Gastrocnemius medialis (tissue), 4 donors: ENCODE measurements around the gene RALGAPB.

Experiments used
- POLR2A ChIP-seq, 2 donors: fragments of 450-650 bp; IDR thresholded peaks; one replicate each; pipeline ENCODE4 v1.6.1; 2017; ENCODE audit warnings: antibody characterized with exemption in 2 of 2, mild to moderate bottlenecking in 2 of 2, moderate library complexity in 2 of 2
- TF ChIP-seq, protein P1 (sequence below), 5 experiments: fragments of 450-650 bp in 3 of 5; fragments of 200-600 bp in 2 of 5; sonication (generic) in 2 of 5; IDR thresholded peaks in 4 of 5; conservative IDR thresholded peaks in 1 of 5; 1 replicate in 4 of 5; 2 replicates in 1 of 5; pipeline ENCODE4 v1.5.1; 2016 to 2019; ENCODE audit warnings: antibody characterized with exemption in 5 of 5, mild to moderate bottlenecking in 3 of 5, moderate library complexity in 3 of 5

DNA sequence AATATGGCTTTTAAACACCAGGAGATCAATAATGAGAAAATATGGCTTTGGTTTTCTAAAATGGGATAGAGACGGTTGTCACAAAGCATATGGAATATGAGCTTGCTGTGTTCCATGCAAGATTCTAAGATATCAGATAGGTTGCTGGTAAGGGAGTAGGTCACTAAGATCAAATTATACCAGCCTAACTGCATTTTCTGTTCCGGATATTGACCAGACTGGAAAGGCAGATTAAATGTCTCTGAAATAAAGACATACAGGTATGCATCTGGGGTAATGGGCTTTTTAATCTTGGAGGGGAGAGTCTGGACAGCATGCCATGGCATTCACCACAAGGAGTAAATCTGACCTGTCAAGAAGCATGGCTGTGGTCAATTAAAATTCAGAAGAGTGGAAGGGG is 73.1 kb downstream of the RALGAPB start:
- TF ChIP-seq, protein P1, sequence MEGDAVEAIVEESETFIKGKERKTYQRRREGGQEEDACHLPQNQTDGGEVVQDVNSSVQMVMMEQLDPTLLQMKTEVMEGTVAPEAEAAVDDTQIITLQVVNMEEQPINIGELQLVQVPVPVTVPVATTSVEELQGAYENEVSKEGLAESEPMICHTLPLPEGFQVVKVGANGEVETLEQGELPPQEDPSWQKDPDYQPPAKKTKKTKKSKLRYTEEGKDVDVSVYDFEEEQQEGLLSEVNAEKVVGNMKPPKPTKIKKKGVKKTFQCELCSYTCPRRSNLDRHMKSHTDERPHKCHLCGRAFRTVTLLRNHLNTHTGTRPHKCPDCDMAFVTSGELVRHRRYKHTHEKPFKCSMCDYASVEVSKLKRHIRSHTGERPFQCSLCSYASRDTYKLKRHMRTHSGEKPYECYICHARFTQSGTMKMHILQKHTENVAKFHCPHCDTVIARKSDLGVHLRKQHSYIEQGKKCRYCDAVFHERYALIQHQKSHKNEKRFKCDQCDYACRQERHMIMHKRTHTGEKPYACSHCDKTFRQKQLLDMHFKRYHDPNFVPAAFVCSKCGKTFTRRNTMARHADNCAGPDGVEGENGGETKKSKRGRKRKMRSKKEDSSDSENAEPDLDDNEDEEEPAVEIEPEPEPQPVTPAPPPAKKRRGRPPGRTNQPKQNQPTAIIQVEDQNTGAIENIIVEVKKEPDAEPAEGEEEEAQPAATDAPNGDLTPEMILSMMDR (IDR thresholded peaks at IDR 0.05 in 4 of 5, conservative IDR thresholded peaks at IDR 0.05 in 1 of 5), result no peak
- no peak for TF ChIP-seq POLR2A (IDR thresholded peaks at IDR 0.05)
